Brain microvascular endothelial cell (primary cell): Measurements from ENCODE around the gene SPPL2B.
"Not testable (repeated sequence)": the region's sequence is repeated elsewhere in the genome, so short reads cannot be mapped to it uniquely, and the experiment has no call there.

Experiments used
- DNase-seq: peaks from one replicate; pipeline ENCODE4 v3.0.0-alpha.2; 2020
- H3K27ac ChIP-seq: fragments of 250-450 bp; sonication (Bioruptor Pico); 2 replicates; pipeline ENCODE4 v1.5.1; 2020; ENCODE audit warnings: mild to moderate bottlenecking, moderate library complexity
- H3K27me3 ChIP-seq: fragments of 250-450 bp; sonication (Bioruptor Pico); replicated peaks from 2 replicates; pipeline ENCODE4 v1.5.1; 2020; ENCODE audit warnings: mild to moderate bottlenecking
- H3K36me3 ChIP-seq: fragments of 250-450 bp; sonication (Bioruptor Pico); replicated peaks from 2 replicates; pipeline ENCODE4 v1.5.1; 2020; ENCODE audit warnings: mild to moderate bottlenecking
- H3K4me3 ChIP-seq: 2 replicates; pipeline ENCODE4 v1.5.1; 2011; ENCODE audit warnings: low read depth, mild to moderate bottlenecking, control low read depth, low read length, moderate library complexity
- CTCF ChIP-seq: IDR thresholded peaks from 2 replicates; pipeline ENCODE4 v1.5.1; 2011; ENCODE audit warnings: low read depth, mild to moderate bottlenecking, moderate library complexity, low read length, control low read depth, inconsistent platforms; ENCODE audit errors: missing control alignments
- in situ Hi-C: cut with HindIII; loops from 2 replicates; pipeline ENCODE4 v1.10.0; 2017; ENCODE audit warnings: low sequenced_read_pairs, low pct_ligation_motif_present

Gene SPPL2B

GRCh38 chr19:2328401-2329148 lies at the start of gene SPPL2B, which contains the start of gene LSM7:
Gene SPPL2B (plus strand): TSS chr19:2328684. CDS start chr19:2328710, 26 bp downstream.
Gene LSM7 (minus strand): TSS chr19:2328586. CDS start chr19:2328566, 20 bp downstream.
- no peak for TF ChIP-seq CTCF
- DNase-seq, result peak; percentile 66
- H3K4me3 ChIP-seq, result peak within 1 kb of the TSS; percentile 92
- H3K27ac ChIP-seq, result peak within 1 kb of the TSS; percentile 63
- in situ Hi-C loops, result loop anchor here (5.0 kb wide), 1 partner anchor 91 kb away; the partner anchor contains the start of genes PLEKHJ1 and SF3A2
- H3K36me3 ChIP-seq, result peaks cover 5% of the 10 kb centered on the region
- H3K27me3 ChIP-seq, result no peaks in the 10 kb centered on the region

- no peak for TF ChIP-seq CTCF
- Histone ChIP-seq H3K4me3 (no peak overlapping the region), H3K27ac (no peak overlapping the region), H3K36me3 (no peaks in the 10 kb centered on the region), H3K27me3 (no peaks in the 10 kb centered on the region)
- in situ Hi-C loops, result no loop called here
- no peak for DNase-seq
Measured at GRCh38 chr19:2280633-2281264, 47.7 kb upstream of the SPPL2B start.

- H3K36me3 ChIP-seq, H3K27me3 ChIP-seq, DNase-seq, H3K27ac ChIP-seq, in situ Hi-C loops: not testable (repeated sequence)
- H3K4me3 ChIP-seq, result peak overlapping the region; percentile 47
Measured at GRCh38 chr19:2281265-2282061, 47.0 kb upstream of the SPPL2B start.

- Histone ChIP-seq H3K27ac (no peak within 1 kb of the TSS), H3K36me3 (no peaks in the 10 kb centered on the region), H3K4me3 (peak within 1 kb of the TSS; percentile 47), H3K27me3 (no peaks in the 10 kb centered on the region)
- in situ Hi-C loops, result no loop called here
- TF ChIP-seq CTCF, result no peak
- no peak for DNase-seq
Measured at GRCh38 chr19:2282062-2282861, 46.2 kb upstream of the SPPL2B start, which contains the start of gene PEAK3. Gene PEAK3 (minus strand): TSS chr19:2282175. CDS start chr19:2280931, 1,244 bp downstream.

- no peaks in the 10 kb centered on the region for H3K27me3 ChIP-seq
- DNase-seq, result no peak
- no peak overlapping the region for H3K27ac ChIP-seq
- in situ Hi-C loops, result no loop called here
- H3K36me3 ChIP-seq, result no peaks in the 10 kb centered on the region
- H3K4me3 ChIP-seq, result no peak overlapping the region
- TF ChIP-seq CTCF, result no peak
Measured at GRCh38 chr19:2282862-2283237, 45.6 kb upstream of the SPPL2B start.
